MCF 10A (cell line): ENCODE measurements around the gene PROSER2. TPM values are rescaled to one million over a fixed set of nuclear protein-coding genes. Genes with fewer than 3 reads are reported as not detected.

ENCODE experiments used
- BruUV-seq: library from RNA; stranded (reverse); fragments of 400-500 nt; replicated peaks from 2 replicates; lab custom pipeline; 2021; lab: Mats Ljungman, UMichigan
- CTCF ChIA-PET: fragments of 300-600 bp; sonication (Branson Sonifier 250); formaldehyde crosslinking; extraction: SDS; loops from one replicate; lab custom pipeline; 2021; ENCODE audit warnings: antibody characterized with exemption, inconsistent platforms; lab: Yijun Ruan, JAX
- POLR2A ChIA-PET: fragments of 300-600, 350-650 bp; sonication (Branson Sonifier 250); formaldehyde crosslinking; extraction: SDS; loops from one replicate; lab custom pipeline; 2020; ENCODE audit warnings: antibody characterized with exemption, inconsistent platforms; lab: Yijun Ruan, JAX
- DNase-seq: peaks from one replicate; pipeline ENCODE4 v3.0.0-alpha.2; 2018; ENCODE audit not compliant: unreplicated experiment
- H3K27ac Mint-ChIP-seq: one replicate; pipeline ENCODE4 v1.8.0; 2022; ENCODE audit warnings: mild to moderate bottlenecking, low read depth, mixed read lengths; ENCODE audit not compliant: unreplicated experiment
- H3K27me3 Mint-ChIP-seq: one replicate; pipeline ENCODE4 v1.8.0; 2022; ENCODE audit warnings: mixed read lengths; ENCODE audit not compliant: insufficient read depth, unreplicated experiment
- H3K36me3 Mint-ChIP-seq: one replicate; pipeline ENCODE4 v1.8.0; 2022; ENCODE audit warnings: mild to moderate bottlenecking, moderate library complexity, mixed read lengths; ENCODE audit not compliant: insufficient read depth, unreplicated experiment
- H3K4me1 Mint-ChIP-seq: one replicate; pipeline ENCODE4 v1.8.0; 2022; ENCODE audit warnings: mixed read lengths; ENCODE audit not compliant: insufficient read depth, unreplicated experiment
- H3K4me3 Mint-ChIP-seq: one replicate; pipeline ENCODE4 v1.8.0; 2022; ENCODE audit warnings: mild to moderate bottlenecking, moderate library complexity, mixed read lengths; ENCODE audit not compliant: unreplicated experiment
- H3K9me3 Mint-ChIP-seq: one replicate; pipeline ENCODE4 v1.8.0; 2022; ENCODE audit warnings: mixed read lengths; ENCODE audit not compliant: unreplicated experiment
- CTCF ChIP-seq: fragments of 200-600 bp; IDR thresholded peaks from one replicate; pipeline ENCODE4 v1.8.0; 2022; ENCODE audit warnings: antibody characterized with exemption, mild to moderate bottlenecking; ENCODE audit not compliant: unreplicated experiment
- intact Hi-C: fragments of 100-400 bp; cut with micrococcal nuclease; formaldehyde crosslinking; loops from 2 replicates; pipeline ENCODE4 v1.14.1; 2022
- total RNA-seq: library from RNA; stranded (reverse); gene quantifications from 2 replicates; pipeline ENCODE4 v1.2.3, GENCODE V29; 2022

PROSER2 gene
- total RNA-seq, 1 experiment from 2014 or later, result 58.0 TPM

GRCh38 chr10:11797281-11797680 lies 25.9 kb upstream of the PROSER2 start:
- H3K4me3 Mint-ChIP-seq, result no peak overlapping the region
- intact Hi-C loops, result no loop called here
- no peaks in the 10 kb centered on the region for H3K9me3 Mint-ChIP-seq
- BruUV-seq, result no TSS peak
- DNase-seq, result no peak
- H3K27me3 Mint-ChIP-seq, result no peaks in the 10 kb centered on the region
- no peak overlapping the region for H3K27ac Mint-ChIP-seq
- no peaks in the 10 kb centered on the region for H3K36me3 Mint-ChIP-seq
- CTCF ChIA-PET, result interaction anchor here (1.2 to 5.7 kb wide), 3 partner anchors 14 to 189 kb away, joined by 6 to 43 read pairs (median 17); no protein-coding TSS in a partner anchor
- H3K4me1 Mint-ChIP-seq, result peaks cover 11% of the 10 kb centered on the region
- no peak for TF ChIP-seq CTCF
- POLR2A ChIA-PET, result no interaction called here

DNA sequence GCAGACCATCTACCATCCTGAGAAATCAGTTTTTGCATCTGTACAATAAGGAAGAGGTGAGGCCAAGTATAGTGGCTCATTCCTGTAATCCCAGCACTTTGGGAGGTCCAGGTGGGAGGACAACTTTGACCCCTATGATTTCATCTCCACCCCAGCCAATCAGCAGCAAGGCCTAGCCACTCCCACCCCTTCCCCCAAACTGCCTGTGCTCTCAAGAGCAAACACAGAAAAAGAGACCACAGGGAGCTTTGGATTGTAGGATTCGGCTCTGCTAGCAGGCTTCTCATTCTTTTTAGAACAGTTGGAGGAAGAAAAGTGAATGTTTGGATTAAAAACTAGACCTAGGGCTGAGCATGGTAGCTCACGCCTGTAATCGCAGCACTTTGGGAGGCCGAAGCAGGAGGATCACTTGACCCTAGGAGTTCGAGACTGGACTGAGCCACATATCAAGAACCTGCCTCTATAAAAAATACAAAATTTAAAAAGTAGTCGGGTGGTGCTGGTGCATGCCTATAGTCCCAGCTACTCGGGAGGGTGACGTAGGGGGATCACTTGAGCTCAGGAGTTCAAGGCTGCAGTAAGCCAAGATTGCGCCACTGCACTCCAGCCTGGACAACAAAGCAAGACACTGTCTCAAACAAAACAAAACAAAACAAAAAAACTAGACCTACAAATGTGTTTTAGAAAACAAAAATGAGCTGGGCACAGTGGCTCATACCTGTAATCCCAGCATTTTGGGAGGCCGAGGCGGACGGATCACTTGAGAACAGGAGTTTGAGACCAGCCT lies 25.1 kb upstream of the PROSER2 start:
- no peak for TF ChIP-seq CTCF
- no TSS peak for BruUV-seq
- intact Hi-C loops, result no loop called here
- Mint-ChIP-seq H3K4me1 (peaks cover 10% of the 10 kb centered on the region), H3K36me3 (no peaks in the 10 kb centered on the region), H3K27ac (no peak overlapping the region), H3K9me3 (no peaks in the 10 kb centered on the region), H3K4me3 (no peak overlapping the region), H3K27me3 (no peaks in the 10 kb centered on the region)
- ChIA-PET POLR2A (no interaction called here), CTCF (interaction anchor here (1.1 to 2.7 kb wide), 5 partner anchors 15 to 189 kb away, joined by 5 to 17 read pairs (median 6); no protein-coding TSS in a partner anchor)
- no peak for DNase-seq

DNA sequence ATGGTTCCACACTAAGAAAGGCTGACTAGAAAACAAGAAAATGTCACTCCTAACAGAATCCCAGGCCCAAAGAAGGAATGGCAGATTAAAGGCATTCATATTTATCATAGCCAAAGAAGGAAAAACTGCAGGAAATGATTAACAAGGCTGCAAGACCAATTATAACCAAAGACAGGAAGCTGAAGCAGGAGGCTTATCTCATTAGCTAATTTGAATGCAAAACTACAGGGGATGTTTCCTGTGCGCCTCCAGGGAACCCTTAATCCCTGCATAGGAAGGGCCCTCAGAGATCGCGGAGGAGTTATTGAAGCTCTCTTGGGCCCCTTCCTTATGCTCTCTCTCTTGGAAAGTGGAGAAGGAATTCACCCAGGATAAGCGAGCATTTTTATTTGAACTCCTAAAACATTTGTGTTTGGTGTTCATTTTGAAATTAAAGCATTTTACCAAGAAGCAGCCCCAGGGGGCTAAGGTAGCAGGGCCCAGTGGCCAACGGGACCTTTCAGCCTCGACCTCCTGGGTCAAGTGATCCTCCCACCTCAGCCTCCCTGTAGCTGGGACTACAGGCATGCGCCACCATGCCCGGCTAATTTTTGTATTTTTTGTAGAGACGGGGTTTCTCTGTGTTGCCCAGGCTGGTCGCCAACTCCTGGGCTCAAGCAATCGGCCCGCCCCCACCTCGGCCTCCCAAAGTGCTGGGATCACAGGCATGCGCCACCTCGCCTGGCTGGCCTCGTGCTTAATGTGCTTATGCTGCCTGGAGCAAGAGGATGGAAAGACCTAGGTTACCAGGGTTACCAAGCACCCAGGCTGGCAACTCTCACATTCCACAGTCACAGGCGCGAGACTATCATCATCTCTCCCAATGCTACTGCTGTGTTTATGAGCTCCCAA lies 24.1 kb upstream of the PROSER2 start:
- BruUV-seq, result no TSS peak

More for the DNA sequence above, 24.1 kb upstream of the PROSER2 start:
- ChIA-PET POLR2A (no interaction called here), CTCF (interaction anchor here (1.1 to 1.5 kb wide), 4 partner anchors 16 to 186 kb away, joined by 5 to 7 read pairs (median 5); no protein-coding TSS in a partner anchor)
- H3K27me3 Mint-ChIP-seq, result no peaks in the 10 kb centered on the region
- H3K9me3 Mint-ChIP-seq, result no peaks in the 10 kb centered on the region
- H3K4me1 Mint-ChIP-seq, result no peaks in the 10 kb centered on the region
- no peak for TF ChIP-seq CTCF
- no peaks in the 10 kb centered on the region for H3K36me3 Mint-ChIP-seq
- intact Hi-C loops, result no loop called here
- no peak overlapping the region for H3K4me3 Mint-ChIP-seq
- H3K27ac Mint-ChIP-seq, result no peak overlapping the region
- no peak for DNase-seq
